NCI-H2196 (cell line): Measurements from ENCODE around the gene XPR1.

Source experiments
- DNase-seq: peaks from one replicate; lab custom pipeline; 2025; ENCODE audit not compliant: unreplicated experiment; lab: John Stamatoyannopoulos, UW

Gene XPR1

GRCh38 chr1:180912211-180912800 lies 280.5 kb downstream of the XPR1 start:
- peak; percentile 26 for DNase-seq

- DNase-seq, result peak; percentile 36
Measured at GRCh38 chr1:180912801-180913565, 281.2 kb downstream of the XPR1 start, which contains the start of gene KIAA1614. Gene KIAA1614, plus strand, starts transcription at chr1:180912897. Its CDS starts 347 bp downstream, at chr1:180913244.

DNA sequence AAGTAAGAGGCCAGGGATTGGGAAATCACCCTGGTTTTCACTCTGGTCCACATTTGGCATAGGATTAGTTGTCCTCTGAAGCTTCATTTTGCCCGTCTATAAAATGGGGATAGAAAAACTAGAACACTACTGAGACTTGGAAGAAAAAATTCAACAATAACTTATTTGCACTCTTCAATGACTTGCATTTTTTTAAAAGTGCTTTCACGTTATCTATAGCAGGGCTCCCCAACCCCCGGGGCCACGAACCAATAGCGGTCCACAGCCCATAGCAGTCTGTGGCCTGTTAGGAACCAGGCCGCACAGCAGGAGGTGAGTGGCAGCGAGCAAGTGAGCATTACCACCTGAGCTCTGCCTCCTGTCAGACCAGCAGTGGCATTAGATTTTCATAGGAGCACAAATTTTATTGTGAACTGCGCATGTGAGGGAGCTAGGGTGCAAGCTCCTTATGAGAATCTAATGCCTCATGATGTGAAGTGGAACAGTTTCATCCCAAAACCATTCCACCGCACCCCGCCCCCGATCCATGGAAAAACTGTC lies 283.7 kb downstream of the XPR1 start:
- no peak for DNase-seq

DNA sequence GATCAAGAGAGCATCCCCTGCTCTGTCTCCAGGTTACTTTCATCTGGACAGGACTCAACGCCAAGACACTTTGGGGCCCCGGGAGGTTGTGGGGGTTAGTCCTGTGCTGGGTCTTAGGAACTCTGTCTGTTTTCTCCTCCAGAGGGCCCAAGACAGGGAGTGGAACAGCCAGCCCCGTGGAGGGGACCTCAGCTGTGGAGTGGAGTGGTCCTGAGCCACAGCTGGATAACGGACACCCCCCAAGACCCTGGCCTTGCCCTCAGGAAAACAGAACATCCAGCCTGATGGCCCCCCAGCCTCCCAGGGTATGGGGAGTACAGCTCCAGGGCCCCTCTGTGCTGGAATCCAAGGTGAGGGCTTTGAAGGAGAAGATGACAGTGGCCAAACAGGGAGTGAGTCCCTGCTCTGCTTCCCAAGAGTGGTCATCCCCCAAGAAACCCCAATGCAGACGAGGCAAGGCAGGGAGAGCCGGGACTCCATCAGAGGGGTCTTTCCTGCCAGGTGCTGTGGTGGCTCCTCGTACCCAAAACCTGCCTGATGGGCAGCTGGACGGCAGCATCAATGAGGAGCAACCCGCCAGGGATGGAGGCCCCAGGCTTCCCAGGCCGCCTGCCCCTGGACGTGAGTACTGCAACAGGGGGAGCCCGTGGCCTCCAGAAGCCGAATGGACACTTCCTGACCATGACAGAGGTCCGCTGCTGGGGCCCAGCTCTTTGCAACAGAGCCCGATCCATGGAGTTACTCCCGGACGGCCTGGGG lies 284.4 kb downstream of the XPR1 start:
- DNase-seq, result no peak

GRCh38 chr1:180916771-180917170 lies 284.9 kb downstream of the XPR1 start:
- DNase-seq, result no peak

GRCh38 chr1:180917306-180918065 lies 285.7 kb downstream of the XPR1 start:
- DNase-seq, result no peak

DNA sequence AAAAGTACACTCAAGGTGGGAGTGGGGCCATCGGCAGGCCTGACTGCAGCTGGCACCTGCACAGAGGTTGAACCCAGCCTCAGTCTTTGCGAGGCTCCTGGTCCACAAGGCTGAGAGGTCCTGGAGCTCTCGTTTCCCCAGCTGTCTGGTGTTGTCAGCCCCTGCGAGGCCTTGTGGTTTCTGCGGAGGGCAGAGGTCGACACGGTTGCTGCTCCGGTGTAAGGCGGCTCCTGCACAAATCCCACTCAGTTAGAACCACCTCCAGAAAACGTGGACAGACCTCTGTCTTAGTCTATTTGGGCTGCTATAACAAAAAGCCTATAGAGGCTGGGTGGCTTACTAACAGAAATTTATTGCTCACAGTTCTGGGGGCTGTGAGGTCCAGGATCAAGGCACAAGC lies 286.7 kb downstream of the XPR1 start:
- no peak for DNase-seq

- DNase-seq, result no peak
Measured at GRCh38 chr1:180919183-180919700, 287.4 kb downstream of the XPR1 start.

DNA sequence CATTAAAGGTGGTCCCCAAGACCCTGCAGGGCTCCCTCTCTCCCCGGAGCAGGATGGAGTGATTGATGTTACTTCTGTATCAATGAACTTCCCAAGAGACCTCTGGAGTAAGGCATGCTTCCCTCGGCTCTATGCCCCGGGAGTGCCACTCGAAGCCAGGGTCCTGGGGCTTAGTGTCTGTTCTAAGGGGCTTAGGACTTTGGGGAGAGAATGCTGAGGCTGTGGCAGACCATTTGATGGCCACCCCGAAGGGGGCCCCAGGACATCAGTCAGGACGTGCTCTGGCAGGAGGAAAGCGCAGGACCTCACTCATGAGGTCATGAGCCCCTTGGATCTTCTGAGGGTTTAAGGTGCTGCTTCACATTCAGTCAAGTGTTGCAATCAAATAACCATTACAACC lies 288.4 kb downstream of the XPR1 start:
- no peak for DNase-seq

GRCh38 chr1:180920702-180921101 lies 288.9 kb downstream of the XPR1 start:
- DNase-seq, result no peak

- DNase-seq, result no peak
Measured at GRCh38 chr1:180921386-180921785, 289.6 kb downstream of the XPR1 start.

- no peak for DNase-seq
Measured at GRCh38 chr1:180921891-180922630, 290.2 kb downstream of the XPR1 start.

GRCh38 chr1:180922631-180923015 lies 290.8 kb downstream of the XPR1 start:
- no peak for DNase-seq

GRCh38 chr1:180923021-180923841 lies 291.4 kb downstream of the XPR1 start:
- DNase-seq, result no peak

DNA sequence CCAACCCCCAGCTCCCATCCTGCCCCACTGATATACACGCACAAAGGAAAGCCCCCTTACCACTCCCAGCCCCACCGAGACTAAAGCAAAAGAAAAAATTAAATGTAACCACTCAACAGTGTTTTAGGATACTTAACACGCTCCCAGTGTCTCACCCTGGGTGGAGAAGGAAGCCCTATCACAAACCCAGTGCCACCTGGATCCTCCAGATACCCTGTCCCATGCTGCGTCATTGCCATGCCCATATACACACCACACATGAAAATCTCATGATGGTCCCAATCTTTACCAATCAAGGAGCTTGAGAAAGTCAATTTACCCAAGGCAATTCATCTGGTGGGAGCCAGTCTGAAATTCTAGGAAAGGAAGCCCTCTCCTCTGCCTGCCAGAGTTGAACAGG lies 292.1 kb downstream of the XPR1 start:
- DNase-seq, result no peak

DNA sequence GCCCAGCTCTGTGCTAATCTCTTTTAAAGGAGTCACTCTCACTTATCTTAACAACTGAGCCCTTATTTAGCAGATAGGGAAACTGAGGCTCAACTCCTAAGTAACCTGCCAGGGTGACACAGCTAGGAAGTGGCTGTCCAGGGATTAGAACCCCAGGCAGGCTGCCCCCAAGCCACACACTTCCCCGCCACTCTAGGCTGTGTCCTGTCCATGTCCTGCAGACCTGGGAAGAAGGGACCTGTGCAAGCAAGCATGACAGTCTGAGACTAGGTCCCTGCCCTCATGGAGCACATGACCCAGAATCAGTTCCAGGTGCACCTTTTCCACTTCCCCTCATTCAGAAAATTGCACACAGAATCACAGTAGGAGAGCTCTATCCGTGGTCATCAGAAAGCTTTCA lies 293.1 kb downstream of the XPR1 start:
- no peak for DNase-seq

- DNase-seq, result no peak
Measured at GRCh38 chr1:180925471-180926051, 293.7 kb downstream of the XPR1 start.

DNA sequence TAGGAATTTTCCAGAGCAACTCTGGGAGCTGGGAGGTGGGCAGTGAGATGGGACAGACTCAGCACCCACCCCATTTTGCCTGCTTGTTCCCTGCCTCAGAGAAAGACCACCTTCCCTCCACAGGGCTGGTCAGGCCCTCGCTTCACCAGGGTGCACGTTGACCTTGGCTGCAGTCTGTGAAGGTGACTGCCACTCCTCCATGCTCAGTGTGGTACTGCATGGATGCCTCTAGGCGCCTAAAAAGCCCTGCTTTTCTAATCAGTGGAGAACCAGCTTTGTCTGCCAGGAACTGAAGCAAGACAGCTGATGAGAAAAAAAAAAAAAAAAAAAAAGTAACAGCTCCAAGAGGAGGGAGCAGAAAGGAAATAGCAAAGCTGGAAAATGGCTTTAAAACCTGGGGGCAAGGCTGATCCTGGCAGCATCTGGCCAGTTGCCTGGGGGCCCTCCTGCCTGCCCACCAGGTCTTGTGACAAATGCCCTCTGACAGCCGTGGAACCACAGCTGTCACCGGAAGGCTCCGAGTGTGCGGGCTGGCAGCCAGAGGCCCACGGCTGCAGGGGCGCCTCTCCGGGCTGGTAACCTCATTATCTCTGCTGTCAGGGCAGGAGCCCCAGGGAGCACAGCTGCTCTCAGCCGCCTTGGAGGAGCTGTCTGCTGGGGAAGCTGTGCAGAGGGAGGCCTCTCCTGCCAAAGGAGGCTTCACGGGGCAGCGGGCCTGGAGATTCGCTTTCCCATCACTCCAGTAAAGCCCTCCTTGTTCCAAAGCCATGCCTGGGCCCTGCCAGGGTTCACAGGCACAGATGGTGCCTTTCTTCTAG lies 294.6 kb downstream of the XPR1 start:
- DNase-seq, result no peak
